ENCODE measurements around the gene RPS6KA5. TPM values are rescaled to one million over a fixed set of nuclear protein-coding genes. Genes with fewer than 3 reads are reported as not detected.

The RPS6KA5 gene
- polyA plus RNA-seq, 4 donors: 7.4 to 8.9 (median 7.8) TPM

DNA sequence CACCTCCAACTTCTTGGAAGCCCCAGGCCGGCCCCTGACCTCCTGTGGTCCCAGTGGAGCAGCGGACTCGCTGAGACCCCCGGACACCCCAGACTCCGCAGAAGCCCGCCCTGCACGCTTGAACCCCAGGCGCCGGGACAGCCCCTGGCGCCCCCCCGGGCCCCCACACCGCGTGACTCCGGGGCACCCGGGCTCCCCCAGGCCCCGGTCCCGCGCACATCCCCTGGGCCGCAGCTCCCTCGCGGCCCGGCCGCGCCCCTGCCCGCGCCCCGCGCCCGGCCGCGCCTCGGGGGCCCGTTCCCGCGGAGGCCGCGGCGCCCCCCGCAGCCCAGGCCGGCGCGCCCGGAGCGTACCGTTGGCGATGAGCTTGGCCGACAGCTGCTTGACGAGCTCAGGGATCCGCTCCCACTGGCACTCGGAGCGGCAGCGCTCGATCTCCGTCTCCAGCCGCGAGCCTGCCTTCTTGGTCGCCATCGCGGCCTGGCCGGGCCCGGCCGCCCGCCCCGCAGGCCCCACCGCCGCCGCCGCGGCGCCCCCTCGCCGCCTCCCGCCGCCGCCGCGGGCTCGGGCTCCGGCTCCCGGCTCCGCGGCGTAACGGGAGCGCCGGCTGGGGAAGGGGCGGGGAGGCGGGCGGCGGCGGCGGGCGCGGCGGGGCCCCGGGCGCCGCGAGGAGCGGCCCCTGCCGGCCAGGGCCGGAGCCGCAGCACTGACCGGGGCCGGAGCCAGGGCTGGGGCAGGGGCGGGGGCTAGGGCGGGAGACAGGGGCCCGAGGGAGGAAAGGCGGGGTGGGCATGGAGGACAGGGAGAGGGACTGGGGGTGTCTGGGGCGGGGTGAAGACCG is 244.4 kb downstream of the RPS6KA5 start, which contains the start of gene TTC7B:
Gene TTC7B (minus strand): TSS at position 609 of the 841 bp plus-strand sequence. CDS start 135 bp downstream, at position 474.
- DNase-seq (ENCODE audit: low read depth in 4 of 4, low spot score in 3 of 4): no peak

DNA sequence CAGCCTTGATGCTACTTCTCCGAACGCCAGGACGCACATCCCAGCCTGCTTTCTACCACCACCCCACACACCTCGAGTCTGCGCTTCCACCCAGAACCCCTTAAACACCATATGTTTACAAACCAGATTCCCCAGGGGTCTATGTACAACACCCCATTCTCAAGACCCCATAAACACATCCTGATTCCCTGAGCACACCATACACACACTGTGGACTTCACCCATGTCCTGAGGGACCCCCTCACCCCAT is 244.9 kb downstream of the RPS6KA5 start:
- no peak for DNase-seq (ENCODE audit: low read depth in 4 of 4, low spot score in 3 of 4)

DNA sequence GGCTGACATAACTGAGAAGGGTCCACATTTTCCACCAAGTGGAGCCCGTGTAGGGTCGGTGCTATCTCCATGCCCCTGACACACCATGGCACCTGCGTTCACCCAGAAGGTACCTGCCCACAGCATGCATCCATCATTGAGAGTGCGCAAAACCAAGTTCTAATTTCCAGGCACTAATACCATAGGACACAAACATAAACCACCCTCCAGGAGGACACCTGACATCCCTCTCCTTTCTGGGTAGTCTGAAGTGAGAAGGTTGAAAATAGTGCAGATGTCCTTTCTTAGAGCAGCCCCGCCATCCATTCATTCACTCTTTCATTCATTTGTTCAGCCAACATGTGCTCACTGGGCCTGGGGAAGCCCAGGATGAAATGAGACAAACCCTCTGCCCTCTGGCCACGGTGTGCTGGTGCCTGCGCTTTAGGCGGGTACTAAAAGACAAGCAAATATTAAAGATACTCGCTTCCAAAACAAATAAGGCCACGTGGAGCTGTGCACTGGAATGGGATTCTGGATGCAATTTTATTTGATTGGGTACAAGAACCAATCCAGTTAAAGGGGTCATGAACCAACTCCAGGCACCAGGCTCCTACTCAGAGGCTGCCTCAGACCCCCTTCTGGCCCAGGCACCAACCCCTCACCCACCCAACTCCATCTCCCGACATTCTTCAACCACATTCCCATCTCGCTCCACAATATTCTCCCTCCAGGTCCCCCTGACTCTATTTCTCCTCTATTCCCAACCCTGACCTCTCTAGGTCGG is 245.5 kb downstream of the RPS6KA5 start:
- no peak for DNase-seq (ENCODE audit: low read depth in 4 of 4, low spot score in 3 of 4)

DNA sequence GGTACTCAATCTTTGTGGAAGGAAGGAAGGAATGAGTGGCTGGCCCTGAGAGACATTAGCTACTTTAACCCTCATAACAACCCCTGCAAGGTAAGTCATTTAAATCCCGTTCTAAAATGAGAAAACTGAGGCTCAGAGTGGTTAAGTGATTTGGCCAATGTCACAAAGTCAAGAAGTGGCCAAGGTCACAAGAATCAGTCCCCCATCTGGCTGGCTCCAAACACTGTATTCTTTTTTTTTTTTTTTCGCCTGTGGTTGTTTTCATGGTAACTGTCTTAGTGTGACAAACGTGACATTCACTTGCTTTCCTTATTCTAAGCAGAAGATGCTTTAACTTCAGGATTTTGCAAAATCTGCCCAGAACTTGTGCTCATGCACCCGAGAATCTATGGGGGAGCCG is 247.0 kb downstream of the RPS6KA5 start:
- no peak for DNase-seq (ENCODE audit: low read depth in 4 of 4, low spot score in 3 of 4)

DNA sequence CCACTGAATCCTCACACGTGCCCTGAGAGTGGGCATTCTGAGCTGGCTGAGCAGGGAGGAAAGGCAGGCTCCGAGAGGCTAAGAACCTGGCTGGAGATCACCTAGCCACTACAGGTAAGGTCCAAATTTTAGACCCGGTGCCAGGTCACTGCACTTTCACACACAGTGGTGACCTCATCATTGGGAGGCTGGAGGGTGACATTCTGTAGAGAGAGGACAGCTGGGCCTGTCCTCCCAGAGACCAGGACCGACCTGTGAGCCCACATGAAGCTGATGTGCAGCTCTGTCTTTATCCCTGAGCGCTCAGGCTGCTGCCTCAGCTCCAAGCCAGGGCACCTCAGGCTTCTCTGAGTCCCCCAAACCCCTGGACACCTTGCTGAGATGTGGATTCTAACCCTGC is 248.3 kb downstream of the RPS6KA5 start:
- DNase-seq (ENCODE audit: low read depth in 4 of 4, low spot score in 3 of 4): no peak

DNA sequence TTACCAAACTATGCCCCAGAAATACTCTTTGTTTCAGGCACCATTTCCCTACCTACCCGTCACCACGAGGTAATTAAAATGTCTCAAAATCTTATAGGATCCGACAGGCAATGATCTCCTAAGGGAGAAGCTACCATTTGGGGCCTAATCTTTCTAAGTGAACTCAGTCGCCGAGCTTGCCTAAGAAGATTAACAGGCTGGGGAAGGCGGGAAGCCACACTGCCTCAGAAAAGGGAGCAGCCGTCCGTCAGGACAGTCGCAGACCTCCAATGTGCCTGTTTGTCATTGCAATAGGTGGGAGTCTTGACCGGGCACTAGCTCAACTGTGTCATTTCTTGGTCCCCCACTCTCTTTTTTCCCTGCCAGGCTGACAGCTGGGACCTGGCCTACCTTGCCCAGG is 248.8 kb downstream of the RPS6KA5 start:
- no peak for DNase-seq (ENCODE audit: low read depth in 4 of 4, low spot score in 3 of 4)

DNA sequence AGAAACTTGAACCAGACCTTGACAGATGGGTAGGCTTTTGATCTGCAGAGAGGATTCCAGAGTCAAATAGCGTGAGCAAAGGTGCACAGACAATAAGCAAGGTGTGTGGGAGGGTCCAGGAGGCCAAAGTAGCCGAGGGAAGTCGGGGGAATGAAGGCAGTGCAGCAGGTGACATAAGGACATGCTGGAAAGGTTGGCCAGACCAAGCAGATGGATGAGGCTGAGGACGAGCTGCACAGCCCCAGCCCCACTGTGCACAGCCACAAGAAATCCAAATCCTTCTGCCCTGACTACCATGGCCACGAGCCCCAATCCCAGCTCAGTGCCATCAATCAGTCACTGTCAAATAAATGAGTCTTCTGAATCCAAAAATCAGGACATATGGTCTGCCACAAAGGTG is 249.6 kb downstream of the RPS6KA5 start:
- DNase-seq (ENCODE audit: low read depth in 4 of 4, low spot score in 3 of 4): no peak

DNA sequence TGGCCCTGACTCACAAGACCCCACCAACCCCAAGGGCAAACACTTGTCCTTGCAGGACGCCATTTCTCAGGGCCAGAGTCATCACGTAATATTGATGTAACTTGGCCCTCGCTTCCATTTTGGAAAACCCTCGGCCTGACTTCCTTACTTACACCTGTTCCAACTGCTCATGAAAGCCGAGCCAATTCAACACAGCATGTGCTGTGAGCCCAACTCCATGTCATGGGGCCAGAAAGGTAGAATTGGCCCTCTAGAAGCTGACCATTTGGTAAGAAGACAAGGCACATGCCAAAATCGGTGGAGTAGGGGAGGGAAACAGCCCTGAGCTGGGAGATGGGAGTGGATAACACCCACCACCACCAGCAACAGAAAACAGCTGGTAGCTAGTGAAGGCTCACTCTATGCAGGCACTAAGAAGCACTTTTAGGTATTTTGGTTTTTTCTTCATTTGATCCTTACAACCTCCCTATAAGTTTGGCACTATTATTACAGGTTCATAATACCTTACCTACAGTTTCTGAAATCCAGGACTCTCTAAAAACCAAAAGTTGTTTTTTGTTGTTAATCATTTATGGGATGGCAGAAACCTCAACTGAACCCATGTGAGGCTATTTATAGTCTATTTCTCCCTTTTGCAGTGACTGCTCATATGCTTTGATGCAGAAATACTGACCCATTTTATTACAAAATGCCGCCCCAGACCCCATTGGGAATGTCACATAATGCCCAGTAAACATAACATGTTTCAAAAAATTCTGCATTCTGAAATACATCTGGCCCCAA is 250.7 kb downstream of the RPS6KA5 start:
- DNase-seq (ENCODE audit: low read depth in 4 of 4, low spot score in 3 of 4): no peak

DNA sequence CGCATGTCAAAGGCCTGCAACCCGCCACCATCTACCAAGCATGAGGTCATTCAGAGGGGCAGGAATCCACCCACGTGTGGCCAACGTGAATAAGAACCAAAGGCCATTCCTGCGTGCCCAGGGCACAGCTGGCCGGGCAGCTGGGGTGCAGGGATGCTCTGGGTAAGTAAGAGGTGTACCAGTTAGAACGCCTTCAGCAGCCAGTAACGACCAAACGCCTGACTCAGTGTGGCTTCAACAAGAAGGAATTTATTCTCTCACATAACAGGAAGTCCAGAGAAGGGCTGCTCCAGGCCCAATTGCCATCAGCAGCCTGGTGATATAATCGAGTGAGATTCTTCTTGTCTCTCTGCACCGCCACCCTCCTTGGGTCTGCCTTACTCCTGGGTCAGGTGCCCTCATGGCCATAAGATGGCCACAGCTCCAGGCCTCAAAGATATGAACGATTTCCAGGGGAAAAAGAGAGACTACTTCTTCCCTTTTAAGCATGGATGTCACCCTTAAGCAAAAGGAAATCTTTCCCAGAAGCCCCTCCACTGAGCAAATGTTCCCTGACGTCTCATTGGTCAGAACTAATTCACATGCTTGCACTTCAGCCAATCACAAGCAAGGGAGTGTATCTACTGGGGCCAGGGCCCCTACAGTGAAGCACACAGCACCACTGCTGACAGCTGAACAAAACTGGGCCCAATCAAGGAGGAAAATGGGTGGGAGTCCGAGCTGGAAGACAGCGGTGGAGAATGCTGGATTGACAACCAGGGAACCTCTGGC is 251.5 kb downstream of the RPS6KA5 start:
- no peak for DNase-seq (ENCODE audit: low read depth in 4 of 4, low spot score in 3 of 4)

DNA sequence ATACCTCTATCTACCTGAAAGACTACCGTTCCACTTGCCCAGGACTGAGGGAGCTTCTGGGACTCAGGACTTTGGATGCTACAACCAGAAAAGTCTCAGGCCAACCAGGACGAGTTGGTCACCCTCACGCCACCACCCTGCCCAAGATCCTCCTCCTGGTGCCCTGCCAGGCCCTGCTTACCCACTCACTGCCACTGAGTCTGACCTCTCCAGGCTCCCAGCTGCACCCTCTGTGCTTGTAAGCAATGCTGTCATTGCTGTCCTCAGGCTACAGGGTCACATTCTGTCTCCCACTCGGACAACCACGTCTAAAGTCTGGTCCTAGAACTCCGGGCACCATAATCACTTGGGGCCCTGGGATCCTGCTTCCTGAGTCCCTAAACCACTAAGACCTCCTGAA is 253.4 kb downstream of the RPS6KA5 start:
- no peak for DNase-seq (ENCODE audit: low read depth in 4 of 4, low spot score in 3 of 4)

DNA sequence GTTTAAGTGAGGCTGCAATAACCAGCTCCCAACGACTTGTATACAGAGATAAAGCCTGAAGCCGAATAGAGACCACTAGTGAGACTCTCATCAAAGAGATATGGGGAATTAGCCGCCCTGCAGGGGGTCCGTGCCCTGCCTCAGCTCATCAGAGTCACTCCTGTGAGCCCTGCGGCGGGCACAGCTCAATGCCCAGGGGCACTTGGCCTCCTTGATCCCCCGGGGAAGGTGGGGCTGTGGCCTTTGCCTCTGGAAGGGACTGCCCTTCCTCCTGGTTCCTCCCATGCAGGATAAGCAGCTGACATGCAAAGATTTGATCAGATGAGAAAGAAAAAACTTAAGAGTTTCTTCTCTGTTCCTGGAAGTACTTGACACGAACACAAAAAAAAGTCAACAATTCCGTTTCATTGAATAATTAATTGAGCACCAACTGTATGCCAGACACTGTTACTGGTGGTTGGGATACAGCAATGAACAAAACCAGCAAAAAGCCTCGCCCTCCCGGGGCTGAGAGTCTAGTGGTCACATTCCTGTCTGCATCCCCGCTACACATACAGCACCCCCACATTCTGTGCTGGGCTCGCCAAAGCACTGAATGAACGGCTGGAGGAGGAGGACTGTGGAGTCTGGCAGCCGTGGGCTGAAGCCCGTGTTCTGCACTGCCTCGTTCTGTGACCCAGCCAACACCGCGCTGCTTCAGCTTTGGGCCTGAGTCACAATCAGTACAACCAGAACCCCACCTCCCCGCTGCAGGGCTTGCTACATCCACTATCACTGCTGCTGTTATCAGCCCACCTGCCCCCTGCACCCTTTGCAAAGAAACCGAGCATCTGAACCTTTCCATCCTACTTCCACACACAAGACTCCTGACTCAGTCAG is 254.5 kb downstream of the RPS6KA5 start:
- DNase-seq (ENCODE audit: low read depth in 4 of 4, low spot score in 3 of 4): no peak

DNA sequence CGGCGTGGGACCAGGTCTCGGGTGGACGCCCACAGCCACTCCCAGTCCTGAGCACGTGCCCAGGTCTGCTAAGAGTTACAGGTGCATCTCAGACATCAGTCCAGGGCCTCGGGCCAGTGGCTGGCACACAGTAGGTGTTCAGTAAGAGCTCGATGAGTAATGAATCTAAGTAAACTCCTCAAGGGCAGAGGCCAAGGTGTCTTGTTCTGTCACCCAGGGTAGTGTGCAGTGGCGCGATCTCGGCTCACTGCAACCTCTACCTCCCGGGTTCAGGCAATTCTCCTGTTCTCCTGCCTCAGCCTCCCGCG is 255.4 kb downstream of the RPS6KA5 start:
- no peak for DNase-seq (ENCODE audit: low read depth in 4 of 4, low spot score in 3 of 4)

DNA sequence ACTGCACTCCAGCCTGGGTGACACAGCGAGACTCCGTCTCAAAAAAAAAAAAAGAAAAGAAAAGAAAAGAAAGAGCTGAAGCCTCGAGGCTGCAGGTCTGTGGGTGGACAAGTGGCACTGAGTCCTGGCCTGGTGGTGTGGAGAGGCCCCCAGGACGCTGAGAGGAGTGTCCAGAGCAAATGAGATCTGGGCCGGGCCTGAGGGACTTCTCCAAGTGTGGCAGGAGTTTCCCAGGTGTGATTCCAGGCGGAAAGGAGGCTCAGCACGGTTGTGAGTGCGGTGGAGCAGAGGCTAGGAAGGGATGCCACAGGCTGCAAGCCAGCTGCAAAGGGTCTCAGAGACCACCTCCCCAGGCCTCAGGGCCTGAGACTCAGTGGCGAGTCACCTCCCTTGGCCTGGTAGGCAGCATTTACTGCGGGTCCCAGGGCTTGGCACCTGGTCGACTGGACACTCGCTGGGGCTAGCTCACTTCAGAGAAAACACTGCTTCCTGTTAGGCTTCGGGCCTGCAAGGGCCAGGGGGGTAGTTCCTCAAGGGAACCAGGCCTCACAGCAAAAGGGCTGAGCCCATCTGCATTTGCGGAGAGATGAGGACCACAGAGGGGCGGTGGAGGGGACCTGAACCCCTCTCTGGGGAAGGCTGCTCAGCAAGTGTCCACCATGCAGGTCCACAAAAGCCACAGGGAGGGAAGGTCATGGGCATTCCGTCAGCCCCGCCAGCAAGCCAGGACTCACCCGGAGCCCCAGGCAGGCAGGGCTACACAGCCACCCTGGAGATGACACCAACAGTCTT is 256.0 kb downstream of the RPS6KA5 start:
- DNase-seq (ENCODE audit: low read depth in 4 of 4, low spot score in 3 of 4): no peak

DNA sequence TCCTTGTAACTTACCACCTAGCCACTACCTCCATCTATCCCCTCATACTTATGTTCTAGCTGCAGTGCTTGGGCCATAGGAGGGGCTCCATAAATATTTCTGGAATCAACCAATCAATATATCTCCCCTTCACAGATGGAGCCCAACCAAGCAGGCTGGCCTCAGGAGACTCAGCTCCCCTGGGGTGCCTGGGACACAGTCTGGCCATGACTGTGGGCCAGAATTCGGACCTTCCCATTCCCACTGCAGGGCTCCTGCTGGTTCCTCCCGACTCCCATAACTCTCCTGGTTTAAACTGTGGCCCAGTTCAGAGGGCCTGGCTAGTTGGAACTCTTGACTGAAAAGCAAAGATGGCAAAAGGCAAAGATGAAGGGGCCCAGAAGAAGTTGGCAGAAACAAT is 257.2 kb downstream of the RPS6KA5 start:
- no peak for DNase-seq (ENCODE audit: low read depth in 4 of 4, low spot score in 3 of 4)

DNA sequence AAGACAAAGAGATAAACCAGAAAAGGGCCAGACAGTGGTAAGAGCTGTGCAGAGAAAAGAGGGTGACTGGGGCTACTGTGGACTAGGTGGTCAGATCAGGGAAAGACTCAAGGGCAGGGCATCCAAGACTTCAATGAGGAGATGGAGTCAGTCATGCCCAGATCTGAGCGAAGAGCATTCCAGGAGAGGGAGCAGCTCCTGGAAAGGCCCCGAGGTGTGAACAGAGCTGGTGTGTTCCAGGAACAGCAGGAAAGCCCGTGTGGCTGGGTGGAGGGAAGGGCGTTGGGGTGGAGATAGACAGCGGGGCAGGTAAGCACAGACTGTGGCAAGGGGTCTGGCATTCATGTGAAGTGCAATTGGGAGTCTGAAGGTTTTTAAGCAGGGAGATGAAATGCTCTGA is 261.0 kb downstream of the RPS6KA5 start:
- no peak for DNase-seq (ENCODE audit: low read depth in 4 of 4, low spot score in 3 of 4)

DNA sequence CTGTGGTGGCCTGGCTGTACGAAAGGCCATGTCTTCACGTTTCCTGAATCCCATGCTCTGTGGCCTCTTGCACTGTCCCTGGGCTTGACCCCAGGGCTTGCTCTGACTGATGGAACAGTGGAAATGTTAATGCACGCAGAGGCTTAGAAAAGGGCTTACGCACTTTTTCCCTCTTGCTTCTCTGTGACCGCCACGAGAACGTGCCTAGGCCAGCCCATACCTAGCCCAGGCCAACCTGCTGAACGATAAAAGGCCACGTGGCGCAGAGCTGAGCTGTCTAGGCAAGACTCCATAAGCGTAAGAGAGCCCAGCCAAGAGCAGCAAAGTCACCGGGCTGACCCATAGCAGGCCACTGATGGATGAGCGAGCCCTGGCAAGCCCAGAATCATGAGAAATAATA is 262.5 kb downstream of the RPS6KA5 start:
- DNase-seq (ENCODE audit: low read depth in 4 of 4, low spot score in 3 of 4): no peak

Measured in left renal pelvis (tissue), 4 donors.